PC-3 (cell line): ENCODE results near the gene WDR86. TPM values are rescaled to one million over a fixed set of nuclear protein-coding genes. Genes with fewer than 3 reads are reported as not detected.

Experiments
- ATAC-seq: fragments of 200-7000 bp; cut with Tn5 transposase; 2 replicates; pipeline ENCODE4 v1.9.1; 2020; ENCODE audit warnings: mild to moderate bottlenecking, moderate library complexity
- BruUV-seq: library from RNA; stranded (reverse); fragments of 400-500 nt; replicated peaks from 2 replicates; lab custom pipeline; 2021; lab: Mats Ljungman, UMichigan
- CTCF ChIA-PET: fragments of 300-600 bp; sonication (Branson Sonifier 250); formaldehyde crosslinking; loops from one replicate; lab custom pipeline; 2022; ENCODE audit warnings: antibody characterized with exemption; lab: Charles Lee
- POLR2A ChIA-PET: fragments of 300-600 bp; sonication (Branson Sonifier 250); formaldehyde crosslinking; loops from one replicate; lab custom pipeline; 2022; ENCODE audit warnings: antibody characterized with exemption; ENCODE audit not compliant: unreplicated experiment; lab: Charles Lee
- DNase-seq: peaks from one replicate; pipeline ENCODE4 v3.0.0-alpha.2; 2015
- H2AFZ ChIP-seq: fragments of 300-600 bp; sonication (generic); 2 replicates; pipeline ENCODE4 v1.6.0; 2016; ENCODE audit warnings: antibody characterized with exemption, low read length
- H3F3A ChIP-seq: fragments of 300-600 bp; sonication (generic); one replicate; pipeline ENCODE4 v1.6.0; 2017; ENCODE audit warnings: antibody characterized with exemption, low read length, control low read depth, mild to moderate bottlenecking; ENCODE audit not compliant: unreplicated experiment
- H3K27ac ChIP-seq: fragments of 300-600 bp; sonication (generic); 2 replicates; pipeline ENCODE4 v1.5.1; 2016; ENCODE audit warnings: mild to moderate bottlenecking, low read length
- H3K27me3 ChIP-seq: fragments of 300-600 bp; sonication (generic); 2 replicates; pipeline ENCODE4 v1.6.1; 2016; ENCODE audit warnings: low read length, mixed read lengths
- H3K36me3 ChIP-seq: fragments of 300-600 bp; sonication (generic); 2 replicates; pipeline ENCODE4 v1.6.1; 2016; ENCODE audit warnings: low read depth, mixed run types, low read length, mixed read lengths
- H3K4me1 ChIP-seq: fragments of 300-600 bp; sonication (generic); 2 replicates; pipeline ENCODE4 v1.5.1; 2016; ENCODE audit warnings: low read length; ENCODE audit not compliant: insufficient read depth
- H3K4me2 ChIP-seq: fragments of 300-600 bp; sonication (generic); 2 replicates; pipeline ENCODE4 v1.6.0; 2016; ENCODE audit warnings: low read length
- H3K4me3 ChIP-seq: fragments of 300-600 bp; sonication (generic); 2 replicates; pipeline ENCODE4 v1.5.1; 2016; ENCODE audit warnings: mild to moderate bottlenecking, low read length, mixed read lengths
- H3K79me2 ChIP-seq: fragments of 300-600 bp; sonication (generic); 2 replicates; pipeline ENCODE4 v1.6.1; 2017; ENCODE audit warnings: low read length, mixed read lengths
- H3K9ac ChIP-seq: fragments of 300-600 bp; sonication (generic); 2 replicates; pipeline ENCODE4 v1.6.0; 2016; ENCODE audit warnings: mild to moderate bottlenecking, low read length
- H3K9me2 ChIP-seq: fragments of 300-600 bp; sonication (generic); replicated peaks from 2 replicates; pipeline ENCODE4 v1.6.1; 2016; ENCODE audit warnings: mixed run types, low read length, mixed read lengths
- H3K9me3 ChIP-seq: fragments of 300-600 bp; sonication (generic); 2 replicates; pipeline ENCODE4 v1.6.1; 2016; ENCODE audit warnings: low read length, mixed read lengths
- H4K20me1 ChIP-seq: fragments of 300-600 bp; sonication (generic); 2 replicates; pipeline ENCODE4 v1.6.1; 2016; ENCODE audit warnings: low read length, mixed read lengths
- CTCF ChIP-seq: fragments of 300-600 bp; sonication (generic); conservative IDR thresholded peaks from 2 replicates; pipeline ENCODE4 v1.5.1; 2017; ENCODE audit warnings: antibody characterized with exemption, low read depth, mild to moderate bottlenecking, low read length
- EZH2 ChIP-seq: fragments of 300-600 bp; sonication (generic); IDR thresholded peaks from one replicate; pipeline ENCODE4 v1.6.1; 2017; ENCODE audit warnings: antibody characterized with exemption, mild to moderate bottlenecking, low read length; ENCODE audit not compliant: unreplicated experiment
- EZH2phosphoT487 ChIP-seq: fragments of 300-600 bp; sonication (generic); IDR thresholded peaks from 2 replicates; pipeline ENCODE4 v1.6.1; 2018; ENCODE audit warnings: mild to moderate bottlenecking, antibody characterized with exemption, low read length, borderline replicate concordance
- intact Hi-C: fragments of 100-400 bp; cut with micrococcal nuclease; formaldehyde crosslinking; loops from 2 replicates; pipeline ENCODE4 v1.9.0; 2023
- total RNA-seq: library from RNA; depleted of rRNA; stranded (reverse); fragments of >200 nt; gene quantifications from 2 replicates; pipeline ENCODE4 v1.2.3, GENCODE V29; 2014

The WDR86 gene
- total RNA-seq, 1 experiment from 2014 or later: not detected

- Histone ChIP-seq H3K4me2 (no peak overlapping the region), H3K4me3 (no peak overlapping the region), H3K36me3 (no peaks in the 10 kb centered on the region), H3K9ac (no peak overlapping the region), H3F3A (no peaks in the 10 kb centered on the region), H3K79me2 (no peaks in the 10 kb centered on the region), H3K4me1 (no peaks in the 10 kb centered on the region), H3K9me3 (no peaks in the 10 kb centered on the region), H3K9me2 (no peaks in the 10 kb centered on the region), H2AFZ (no peak overlapping the region), H3K27me3 (peaks cover 18% of the 10 kb centered on the region), H3K27ac (no peak overlapping the region), H4K20me1 (no peaks in the 10 kb centered on the region)
- DNase-seq: no peak
- ATAC-seq: no peak
- BruUV-seq: no TSS peak
- intact Hi-C loops: no loop called here
- POLR2A ChIA-PET: no interaction called here
- CTCF ChIA-PET: no interaction called here
- no peak for TF ChIP-seq EZH2
- no peak for TF ChIP-seq CTCF
- TF ChIP-seq EZH2phosphoT487: no peak
Observed at GRCh38 chr7:151438864-151439601, 29.2 kb upstream of the WDR86 start.

- H3F3A ChIP-seq: no peaks in the 10 kb centered on the region
- no peaks in the 10 kb centered on the region for H3K79me2 ChIP-seq
- no peaks in the 10 kb centered on the region for H3K4me1 ChIP-seq
- H3K27me3 ChIP-seq: peaks cover 18% of the 10 kb centered on the region
- H2AFZ ChIP-seq: no peak overlapping the region
- H4K20me1 ChIP-seq: no peaks in the 10 kb centered on the region
- DNase-seq (no peak), ATAC-seq (no peak)
- H3K4me2 ChIP-seq: no peak overlapping the region
- no peaks in the 10 kb centered on the region for H3K36me3 ChIP-seq
- H3K9me2 ChIP-seq: no peaks in the 10 kb centered on the region
- BruUV-seq: no TSS peak
- ChIA-PET CTCF (no interaction called here), POLR2A (no interaction called here)
- no peak for TF ChIP-seq CTCF
- TF ChIP-seq EZH2phosphoT487: no peak
- TF ChIP-seq EZH2: no peak
- H3K4me3 ChIP-seq: no peak overlapping the region
- H3K9me3 ChIP-seq: no peaks in the 10 kb centered on the region
- H3K9ac ChIP-seq: no peak overlapping the region
- intact Hi-C loops: no loop called here
- no peak overlapping the region for H3K27ac ChIP-seq
Observed at GRCh38 chr7:151437866-151438516, 28.2 kb upstream of the WDR86 start.

GRCh38 chr7:151437159-151437553, 27.3 kb upstream of the WDR86 start:
- no peaks in the 10 kb centered on the region for H3K36me3 ChIP-seq
- intact Hi-C loops: no loop called here
- BruUV-seq: no TSS peak
- no peaks in the 10 kb centered on the region for H4K20me1 ChIP-seq
- no peak overlapping the region for H3K4me3 ChIP-seq
- no peaks in the 10 kb centered on the region for H3K9me3 ChIP-seq
- H3K79me2 ChIP-seq: no peaks in the 10 kb centered on the region
- H3K4me1 ChIP-seq: no peaks in the 10 kb centered on the region
- ATAC-seq (no peak), DNase-seq (no peak)
- no peak overlapping the region for H3K9ac ChIP-seq
- H3K27ac ChIP-seq: no peak overlapping the region
- H3K9me2 ChIP-seq: no peaks in the 10 kb centered on the region
- peaks cover 18% of the 10 kb centered on the region for H3K27me3 ChIP-seq
- ChIA-PET CTCF (no interaction called here), POLR2A (no interaction called here)
- no peak overlapping the region for H3K4me2 ChIP-seq
- no peak overlapping the region for H2AFZ ChIP-seq
- no peak for TF ChIP-seq CTCF
- TF ChIP-seq EZH2phosphoT487: no peak
- no peak for TF ChIP-seq EZH2
- no peaks in the 10 kb centered on the region for H3F3A ChIP-seq
